Adrenal gland (tissue), 12 donors: ENCODE measurements around the gene NIBAN1. TPM values are rescaled to one million over a fixed set of nuclear protein-coding genes. Genes with fewer than 3 reads are reported as not detected.

ENCODE experiments used
- DNase-seq, 7 donors: peaks; one replicate each; pipeline ENCODE4 v3.0.0-alpha.2; 2019 to 2020
- H3K27ac ChIP-seq, 5 donors: fragments of 200-600 bp; sonication (generic) in 4 of 5; 1 replicate in 3 of 5; 2 replicates in 2 of 5; pipeline versions ENCODE4 v1.5.1 to v1.8.0; 2016 to 2020; ENCODE audit warnings: mild to moderate bottlenecking in 1 of 5
- H3K27me3 ChIP-seq: fragments of 200-600 bp; 2 replicates; pipeline ENCODE4 v1.8.0; 2021
- H3K36me3 ChIP-seq, 2 donors: fragments of 200-600 bp; replicated peaks in 1 of 2; 1 replicate in 1 of 2; 2 replicates in 1 of 2; pipeline versions ENCODE4 v1.5.1 to v1.8.0; 2018 to 2022
- H3K4me1 ChIP-seq, 2 donors: fragments of 200-600 bp; replicated peaks in 1 of 2; 1 replicate in 1 of 2; 2 replicates in 1 of 2; pipeline versions ENCODE4 v1.5.1 to v1.8.0; 2018 to 2021
- H3K4me3 ChIP-seq, 4 donors: fragments of 200-600 bp; sonication (generic) in 3 of 4; one replicate each; pipeline ENCODE4 v1.5.1; 2016 to 2018
- H3K9me3 ChIP-seq, 3 donors: fragments of 200-600 bp; sonication (generic) in 1 of 3; replicated peaks in 1 of 3; 1 replicate in 2 of 3; 2 replicates in 1 of 3; pipeline versions ENCODE4 v1.5.1 to v1.8.0; 2016 to 2021
- POLR2A ChIP-seq, 2 donors: fragments of 450-650 bp; IDR thresholded peaks; one replicate each; pipeline ENCODE4 v1.6.1; 2017; ENCODE audit warnings: antibody characterized with exemption in 2 of 2, mild to moderate bottlenecking in 2 of 2, moderate library complexity in 1 of 2
- whole genome bisulfite sequencing, 4 donors: extraction: QIAGEN DNeasy Blood & Tissue Kit in 2 of 4; methylation state at CpG; one replicate each; pipeline versions ENCODE4 v1.1.5 to v1.1.7; 2013 to 2017; 5-methylcytosine and 5-hydroxymethylcytosine counted together
- intact Hi-C, 2 donors: fragments of 100-400 bp; cut with DNase I; formaldehyde crosslinking; loops; one replicate each; pipeline versions ENCODE4 v1.14.1 to v1.15.0; 2022 to 2023
- polyA plus RNA-seq, 3 donors: library from polyadenylated mRNA; stranded (reverse); fragments of 200-250 nt in 2 of 3; fragments of 350-450 nt in 1 of 3; fragmentation: Illumina TruSeq in 1 of 3; extraction: RNeasy Lipid Tissue Mini Kit (QIAGEN cat#74804) in 1 of 3; gene quantifications; one replicate each; pipeline ENCODE4 v1.2.3, GENCODE V29; 2013 to 2014
- total RNA-seq, 9 donors: library from RNA; depleted of rRNA in 4 of 9; stranded (reverse); fragments of >200 nt in 4 of 9; fragments of 120-200 nt in 1 of 9; fragmentation: NEBNext Ultra II Directional in 1 of 9; extraction: Animal tissue kit (Norgen Biotek cat#: 25700) in 1 of 9; gene quantifications; one replicate each; pipeline versions ENCODE4 v1.1.0 to v1.2.4, GENCODE V29; 2013 to 2023
- TF ChIP-seq, protein P1 (sequence below), 6 experiments: fragments of 450-650 bp in 4 of 6; fragments of 200-600 bp in 2 of 6; sonication (generic) in 1 of 6; IDR thresholded peaks; 1 replicate in 5 of 6; 2 replicates in 1 of 6; pipeline versions ENCODE4 v1.5.1 to v1.8.0; 2016 to 2021; ENCODE audit warnings: antibody characterized with exemption in 6 of 6, mild to moderate bottlenecking in 2 of 6, moderate library complexity in 1 of 6
- donor health status: healthy with polysubstance abuse.
- donor health status: Bipolar disorder and iron deficiency.
- donor health status: DM: yes; HTN: yes; CAD: no.
- donor health status: DM: no; HTN: no; CAD: no.
- donor health status: DM: no; HTN: no; CAD: no.
- donor health status: DM: yes; HTN: yes; CAD: no.

NIBAN1 gene
- total and polyA plus RNA-seq, 12 donors, result 2.3 to 30.6 (median 11.2) TPM

GRCh38 chr1:184956999-184957700 lies 17.2 kb downstream of the NIBAN1 start:
- H3K4me1 ChIP-seq, result peaks cover 9 to 24% of the 10 kb centered on the region in 2 donors
- H3K27me3 ChIP-seq, result no peaks in the 10 kb centered on the region
- DNase-seq, result no peak
- TF ChIP-seq POLR2A (IDR thresholded peaks at IDR 0.05), result no peak
- TF ChIP-seq, protein P1, sequence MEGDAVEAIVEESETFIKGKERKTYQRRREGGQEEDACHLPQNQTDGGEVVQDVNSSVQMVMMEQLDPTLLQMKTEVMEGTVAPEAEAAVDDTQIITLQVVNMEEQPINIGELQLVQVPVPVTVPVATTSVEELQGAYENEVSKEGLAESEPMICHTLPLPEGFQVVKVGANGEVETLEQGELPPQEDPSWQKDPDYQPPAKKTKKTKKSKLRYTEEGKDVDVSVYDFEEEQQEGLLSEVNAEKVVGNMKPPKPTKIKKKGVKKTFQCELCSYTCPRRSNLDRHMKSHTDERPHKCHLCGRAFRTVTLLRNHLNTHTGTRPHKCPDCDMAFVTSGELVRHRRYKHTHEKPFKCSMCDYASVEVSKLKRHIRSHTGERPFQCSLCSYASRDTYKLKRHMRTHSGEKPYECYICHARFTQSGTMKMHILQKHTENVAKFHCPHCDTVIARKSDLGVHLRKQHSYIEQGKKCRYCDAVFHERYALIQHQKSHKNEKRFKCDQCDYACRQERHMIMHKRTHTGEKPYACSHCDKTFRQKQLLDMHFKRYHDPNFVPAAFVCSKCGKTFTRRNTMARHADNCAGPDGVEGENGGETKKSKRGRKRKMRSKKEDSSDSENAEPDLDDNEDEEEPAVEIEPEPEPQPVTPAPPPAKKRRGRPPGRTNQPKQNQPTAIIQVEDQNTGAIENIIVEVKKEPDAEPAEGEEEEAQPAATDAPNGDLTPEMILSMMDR (IDR thresholded peaks at IDR 0.05), result no peak
- H3K36me3 ChIP-seq, result no peaks in the 10 kb centered on the region
- H3K9me3 ChIP-seq, result no peaks in the 10 kb centered on the region
- no peak overlapping the region for H3K4me3 ChIP-seq
- WGBS, 4 donors, result 90 to 96% (median 93%) methylated on average over 4 of the region's 4 CpGs
- intact Hi-C loops, result no loop called here
- no peak overlapping the region for H3K27ac ChIP-seq

- peak in 1 of 7 donors; percentile 10 for DNase-seq
- Histone ChIP-seq H3K36me3 (no peaks in the 10 kb centered on the region), H3K27ac (no peak overlapping the region), H3K4me3 (no peak overlapping the region), H3K27me3 (no peaks in the 10 kb centered on the region), H3K4me1 (peaks cover 9 to 24% of the 10 kb centered on the region in 2 donors), H3K9me3 (no peaks in the 10 kb centered on the region)
- intact Hi-C loops, result no loop called here
- 43 to 61% (median 57%) methylated on average over 4 of the region's 4 CpGs for WGBS, 4 donors
- TF ChIP-seq, protein P1 (IDR thresholded peaks at IDR 0.05), result no peak
- TF ChIP-seq POLR2A (IDR thresholded peaks at IDR 0.05), result no peak
These were observed 19.9 kb downstream of the NIBAN1 start for GRCh38 chr1:184954232-184954995.

DNA sequence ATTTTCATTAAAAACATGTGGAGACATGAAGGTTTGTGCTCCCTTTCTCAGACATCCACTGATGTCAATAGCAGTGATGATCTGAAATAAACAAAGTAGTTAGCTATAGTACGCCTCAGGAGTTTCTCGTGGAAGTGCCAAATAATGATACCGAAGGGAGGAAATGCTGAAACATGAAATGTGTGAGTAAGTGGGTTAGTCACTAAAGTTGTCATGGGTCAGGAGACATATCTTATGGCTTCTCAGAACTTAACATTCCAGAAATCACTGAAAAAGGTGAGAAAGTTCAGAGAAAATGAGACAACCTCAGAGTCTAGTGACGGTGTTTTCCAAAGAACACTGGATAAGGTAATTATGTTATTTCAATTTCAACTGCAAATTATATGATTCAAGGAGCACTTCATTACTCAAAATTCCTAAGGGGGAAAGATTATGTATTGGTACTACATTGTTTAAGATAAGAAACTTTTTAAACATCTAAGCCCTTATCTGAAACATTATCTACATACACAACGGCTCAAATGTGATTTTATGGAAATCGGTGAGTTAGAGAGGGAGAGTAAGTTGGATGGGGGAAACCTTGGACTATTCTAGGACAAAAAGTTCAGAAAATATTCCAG lies 20.6 kb downstream of the NIBAN1 start:
- Histone ChIP-seq H3K27me3 (no peaks in the 10 kb centered on the region), H3K9me3 (no peaks in the 10 kb centered on the region), H3K4me1 (peaks cover 9 to 18% of the 10 kb centered on the region in 2 donors), H3K27ac (no peak overlapping the region), H3K4me3 (no peak overlapping the region), H3K36me3 (no peaks in the 10 kb centered on the region)
- TF ChIP-seq, protein P1 (IDR thresholded peaks at IDR 0.05), result no peak
- no peak for TF ChIP-seq POLR2A (IDR thresholded peaks at IDR 0.05)
- intact Hi-C loops, result no loop called here
- DNase-seq, result no peak
- 66 to 72% (median 71%) methylated on average over 6 of the region's 6 CpGs for WGBS, 4 donors

GRCh38 chr1:184952428-184952827 lies 21.9 kb downstream of the NIBAN1 start:
- no peak for DNase-seq
- no peaks in the 10 kb centered on the region for H3K9me3 ChIP-seq
- intact Hi-C loops, result no loop called here
- TF ChIP-seq, protein P1 (IDR thresholded peaks at IDR 0.05), result no peak
- TF ChIP-seq POLR2A (IDR thresholded peaks at IDR 0.05), result no peak
- no peak overlapping the region for H3K4me3 ChIP-seq
- H3K36me3 ChIP-seq, result no peaks in the 10 kb centered on the region
- no peak overlapping the region for H3K27ac ChIP-seq
- peaks cover 9 to 18% of the 10 kb centered on the region in 2 donors for H3K4me1 ChIP-seq
- no peaks in the 10 kb centered on the region for H3K27me3 ChIP-seq
- 86 to 90% (median 90%) methylated on average over 4 of the region's 4 CpGs for WGBS, 4 donors
